Sciatic nerve (tissue), 2 donors: ENCODE results near the gene MICOS13. TPM values are rescaled to one million over a fixed set of nuclear protein-coding genes. Genes with fewer than 3 reads are reported as not detected.

Experiments
- ATAC-seq: fragments of 200-7000 bp; cut with Tn5 transposase; one replicate; pipeline ENCODE4 v1.9.1; 2020; ENCODE audit warnings: mild to moderate bottlenecking, moderate library complexity
- DNase-seq: peaks from one replicate; pipeline ENCODE4 v3.0.0-alpha.2; 2020; ENCODE audit warnings: low spot score
- intact Hi-C: fragments of 100-400 bp; cut with DNase I; formaldehyde crosslinking; loops from one replicate; pipeline ENCODE4 v1.14.2; 2022
- total RNA-seq: library from RNA; stranded (reverse); fragmentation: NEBNext Ultra II Directional; extraction: Animal tissue kit (Norgen Biotek cat#: 25700); gene quantifications from one replicate; pipeline ENCODE4 v1.2.1, GENCODE V29; 2021
- donor health status: DM: no; HTN: no; CAD: no.
- donor health status: DM: no; HTN: no; CAD: no.

The MICOS13 gene
- total RNA-seq, 1 donor from 2014 or later: 35.9 TPM

GRCh38 chr19:5645409-5645808 lies 34.9 kb downstream of the MICOS13 start:
- no peak for ATAC-seq
- peak; percentile 7 for DNase-seq
- intact Hi-C loops: no loop called here

GRCh38 chr19:5644037-5644436 lies 36.3 kb downstream of the MICOS13 start:
- DNase-seq: no peak
- no peak for ATAC-seq
- intact Hi-C loops: no loop called here

- ATAC-seq (no peak), DNase-seq (no peak)
- intact Hi-C loops: no loop called here
Measured at GRCh38 chr19:5643060-5643459, 37.3 kb downstream of the MICOS13 start.

DNA sequence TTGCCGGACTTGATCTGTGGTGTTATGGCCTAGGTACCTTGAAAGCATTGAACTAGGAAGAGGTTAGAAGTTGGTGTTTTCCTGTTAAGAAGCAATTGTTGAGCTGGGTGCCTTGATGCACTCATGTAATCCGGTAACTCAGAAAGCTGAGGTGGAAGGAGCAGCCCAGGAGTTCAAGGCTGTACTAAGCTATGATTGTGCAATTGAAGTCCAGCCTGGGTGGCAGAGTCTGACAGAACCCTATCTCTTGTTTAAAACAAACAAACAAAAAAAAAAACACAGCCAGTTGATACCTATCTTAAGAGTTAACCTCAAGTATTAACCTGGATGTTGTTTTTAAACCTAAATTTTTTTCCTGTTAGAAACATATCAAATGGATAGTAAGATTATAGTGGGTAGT lies 38.1 kb downstream of the MICOS13 start:
- ATAC-seq (no peak), DNase-seq (no peak)
- intact Hi-C loops: no loop called here

- DNase-seq (no peak), ATAC-seq (no peak)
- intact Hi-C loops: no loop called here
Measured at GRCh38 chr19:5641171-5641570, 39.1 kb downstream of the MICOS13 start.

DNA sequence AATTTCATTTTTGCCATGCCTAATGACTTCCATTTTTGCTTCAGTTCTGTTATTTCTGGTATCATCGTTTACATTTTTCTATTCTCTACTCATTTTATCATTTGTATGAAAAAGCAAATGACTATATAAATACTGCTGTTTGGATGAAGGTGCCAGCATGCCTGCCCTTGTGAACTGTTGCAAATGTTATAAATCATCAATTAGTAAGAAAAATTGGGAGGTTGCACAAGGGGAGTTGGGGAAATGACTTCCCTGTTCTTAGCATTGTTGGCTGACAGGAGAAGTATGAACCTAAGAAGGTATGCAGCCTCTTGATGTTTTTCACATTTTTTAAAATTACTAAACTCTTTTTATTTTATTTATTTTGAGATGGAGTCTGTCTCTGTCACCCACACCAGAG lies 42.3 kb downstream of the MICOS13 start:
- ATAC-seq (no peak), DNase-seq (no peak)
- intact Hi-C loops: no loop called here

DNA sequence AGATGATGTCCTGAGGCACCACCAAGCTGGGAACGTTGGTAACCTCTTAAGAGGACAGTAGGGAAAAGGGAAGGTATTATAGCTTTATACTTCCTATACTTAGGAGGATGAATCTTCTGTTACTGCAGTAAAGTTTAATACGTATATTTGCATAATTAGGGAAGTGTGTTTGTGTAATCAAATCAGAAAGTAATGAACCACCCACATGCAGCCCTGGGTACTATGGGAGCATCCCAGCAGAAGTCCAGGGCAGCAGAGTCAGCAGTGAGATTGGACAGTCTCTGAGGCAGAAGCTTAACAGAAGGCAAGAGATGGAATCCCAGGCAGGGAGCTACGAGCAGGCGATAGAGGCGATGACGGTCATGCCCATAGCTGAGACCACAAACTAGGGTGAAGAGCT lies 44.9 kb downstream of the MICOS13 start:
- intact Hi-C loops: no loop called here
- DNase-seq (no peak), ATAC-seq (no peak)

GRCh38 chr19:5632657-5633056 lies 47.7 kb downstream of the MICOS13 start:
- intact Hi-C loops: no loop called here
- no peak for ATAC-seq
- DNase-seq: no peak

GRCh38 chr19:5632241-5632612 lies 48.1 kb downstream of the MICOS13 start:
- ATAC-seq (peak; percentile 16), DNase-seq (no peak)
- intact Hi-C loops: no loop called here

- intact Hi-C loops: no loop called here
- ATAC-seq: peak; percentile 71
- no peak for DNase-seq
Measured at GRCh38 chr19:5631567-5632240, 48.6 kb downstream of the MICOS13 start.

DNA sequence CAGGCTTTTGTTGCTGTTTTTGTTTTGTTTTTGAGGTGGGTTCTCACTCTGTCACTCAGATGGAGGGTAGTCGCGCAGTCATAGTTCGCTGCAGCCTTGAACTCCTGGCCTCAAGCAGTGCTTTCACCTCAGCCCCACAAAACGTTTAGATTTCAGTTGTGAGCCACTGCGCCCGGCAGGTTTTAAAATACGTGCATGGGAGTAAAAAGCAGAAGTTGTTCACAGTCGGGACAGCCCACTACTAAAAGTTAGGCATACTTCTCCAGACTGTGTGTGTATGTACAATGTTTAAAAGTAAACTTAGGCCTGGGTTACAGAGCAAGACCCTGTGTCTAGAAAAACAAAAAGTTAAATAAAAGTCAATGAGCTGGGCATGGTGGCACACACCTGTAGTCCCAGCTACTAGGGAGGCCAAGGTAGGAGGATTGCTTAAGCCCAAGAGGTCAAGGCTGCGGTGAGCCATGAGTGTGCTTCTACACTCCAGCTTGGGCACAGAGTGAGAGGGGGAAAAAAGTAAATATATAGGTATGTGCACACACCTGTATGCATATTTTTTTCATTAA lies 51.3 kb downstream of the MICOS13 start:
- ATAC-seq (no peak), DNase-seq (no peak)
- intact Hi-C loops: no loop called here

- intact Hi-C loops: no loop called here
- DNase-seq (no peak), ATAC-seq (no peak)
Measured at GRCh38 chr19:5628461-5628860, 51.9 kb downstream of the MICOS13 start.

Other genes with a start within 250 kb of the MICOS13 start
- not detected for gene ZNRF4, start 225.1 kb downstream of the MICOS13 start, total RNA-seq
- 3.7 TPM for gene TINCR, start 112.6 kb downstream of the MICOS13 start, total RNA-seq
- gene SAFB2, start 57.7 kb downstream of the MICOS13 start, total RNA-seq: 121 TPM
- gene SAFB, start 57.4 kb downstream of the MICOS13 start, total RNA-seq: 115 TPM
- gene HSD11B1L, start 511 bp upstream of the MICOS13 start, total RNA-seq: 3.7 TPM
- 601 TPM for gene RPL36, start 9.8 kb upstream of the MICOS13 start, total RNA-seq
- gene LONP1, start 39.6 kb upstream of the MICOS13 start, total RNA-seq: 48.8 TPM
- not detected for gene CATSPERD, start 40.1 kb upstream of the MICOS13 start, total RNA-seq
- 1.0 TPM for gene PRR22, start 104.2 kb upstream of the MICOS13 start, total RNA-seq
- gene DUS3L, start 110.6 kb upstream of the MICOS13 start, total RNA-seq: 27.9 TPM
- not detected for gene NRTN, start 124.6 kb upstream of the MICOS13 start, total RNA-seq
- not detected for gene FUT6, start 159.2 kb upstream of the MICOS13 start, total RNA-seq
- gene FUT3, start 170.9 kb upstream of the MICOS13 start, total RNA-seq: not detected
- 0.18 TPM for gene FUT5, start 190.0 kb upstream of the MICOS13 start, total RNA-seq
- gene NDUFA11, start 223.3 kb upstream of the MICOS13 start, total RNA-seq: 134 TPM
- gene VMAC, start 224.4 kb upstream of the MICOS13 start, total RNA-seq: 7.1 TPM
- 80.2 TPM for gene CAPS, start 233.7 kb upstream of the MICOS13 start, total RNA-seq